KOPT-K1 (cell line): ENCODE results near the gene LRGUK.

ENCODE experiments used
- H3K27ac ChIP-seq: fragments of 200-600 bp; sonication (generic); 2 replicates; pipeline ENCODE4 v1.5.1; 2016; ENCODE audit warnings: antibody characterized with exemption, mild to moderate bottlenecking, low read depth, low read length; ENCODE audit not compliant: poor library complexity, severe bottlenecking
- H3K36me3 ChIP-seq: fragments of 200-600 bp; sonication (generic); 2 replicates; pipeline ENCODE4 v1.5.1; 2017; ENCODE audit warnings: antibody characterized with exemption, mild to moderate bottlenecking, low read length, moderate library complexity; ENCODE audit not compliant: insufficient read depth
- H3K9me3 ChIP-seq: fragments of 200-600 bp; sonication (generic); 2 replicates; pipeline ENCODE4 v1.5.1; 2017; ENCODE audit warnings: antibody characterized with exemption, low read length, mild to moderate bottlenecking; ENCODE audit not compliant: insufficient read depth, poor library complexity, severe bottlenecking

Gene LRGUK

DNA sequence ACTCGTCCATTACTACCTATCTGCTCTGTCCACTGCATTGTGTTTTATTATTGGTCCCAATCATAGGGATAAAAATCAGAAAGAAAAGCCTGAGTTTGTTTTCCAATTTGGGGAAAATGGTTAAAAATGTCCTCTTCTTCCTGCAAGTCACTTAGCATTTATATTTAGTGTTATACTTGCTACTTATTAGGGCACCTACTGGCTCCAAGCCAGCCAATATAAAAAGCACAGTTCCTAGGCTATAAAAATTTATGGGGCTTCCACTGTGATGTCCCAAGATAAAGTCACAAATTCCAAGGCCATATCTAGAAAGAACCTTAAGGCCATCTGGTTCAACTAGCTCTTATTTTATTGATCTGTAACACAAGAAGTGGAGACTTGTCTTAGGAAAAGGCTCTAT is 186.4 kb downstream of the LRGUK start:
- H3K9me3 ChIP-seq, result no peaks in the 10 kb centered on the region
- H3K27ac ChIP-seq, result no peak overlapping the region
- no peaks in the 10 kb centered on the region for H3K36me3 ChIP-seq
